ENCODE measurements around the gene MBOAT7.
"Not testable (repeated sequence)": the region's sequence is repeated elsewhere in the genome, so short reads cannot be mapped to it uniquely, and the experiment has no call there.

MBOAT7 gene

GRCh38 chr19:54189145-54189734 is at the start of gene MBOAT7:
MBOAT7 (minus strand) TSS chr19:54189580; CDS start chr19:54188508, 1,072 bp downstream.
- CTCF ChIA-PET = interaction anchor here (0.8 to 5.2 kb wide), 13 partner anchors 9 to 77 kb away, joined by 3 to 27 read pairs (median 5); partner anchors contain the start of genes LENG1 and TMC4
- peak; percentile 81 for DNase-seq (ENCODE audit: extremely low spot score)
- POLR2A ChIA-PET = interaction anchor here (0.6 to 4.4 kb wide), 10 partner anchors 12 to 1411 kb away, joined by 3 to 102 read pairs (median 4); partner anchors contain the start of genes CNOT3, PRPF31, RPS9 and TFPT
- peak; percentile 53 for TF ChIP-seq CTCF (IDR thresholded peaks at IDR 0.05; ENCODE audit: control extremely low read depth, extremely low read depth, low read depth, missing control alignments)

- POLR2A ChIA-PET = no interaction called here
- CTCF ChIA-PET = interaction anchor here (0.9 to 1.8 kb wide), 2 partner anchors 62 to 65 kb away, joined by 3 to 5 read pairs; no protein-coding TSS in a partner anchor
- DNase-seq (ENCODE audit: extremely low spot score) = no peak
- no peak for TF ChIP-seq CTCF (IDR thresholded peaks at IDR 0.05; ENCODE audit: control extremely low read depth, extremely low read depth, low read depth, missing control alignments)
Observed at GRCh38 chr19:54233941-54234340, 44.6 kb upstream of the MBOAT7 start.

GRCh38 chr19:54231077-54231931 is 41.9 kb upstream of the MBOAT7 start:
- POLR2A ChIA-PET = no interaction called here
- DNase-seq (ENCODE audit: extremely low spot score) = peak; percentile 80
- CTCF ChIA-PET = interaction anchor here (0.9 to 1.9 kb wide), 8 partner anchors 16 to 72 kb away, joined by 4 to 7 read pairs (median 4); partner anchors contain the start of genes MBOAT7, RPS9 and TMC4
- TF ChIP-seq CTCF (IDR thresholded peaks at IDR 0.05; ENCODE audit: control extremely low read depth, extremely low read depth, low read depth, missing control alignments) = peak; percentile 91

GRCh38 chr19:54230031-54230430 is 40.7 kb upstream of the MBOAT7 start:
- DNase-seq (ENCODE audit: extremely low spot score) = no peak
- no peak for TF ChIP-seq CTCF (IDR thresholded peaks at IDR 0.05; ENCODE audit: control extremely low read depth, extremely low read depth, low read depth, missing control alignments)
- ChIA-PET POLR2A (no interaction called here), CTCF (interaction anchor here (1.5 kb wide), 1 partner anchor 61 kb away, joined by 4 read pairs; no protein-coding TSS in a partner anchor)

- POLR2A ChIA-PET = no interaction called here
- DNase-seq (ENCODE audit: extremely low spot score) = no peak
- CTCF ChIA-PET = interaction anchor here (1.2 to 1.5 kb wide), 2 partner anchors 30 to 60 kb away, joined by 3 to 4 read pairs; no protein-coding TSS in a partner anchor
- TF ChIP-seq CTCF (IDR thresholded peaks at IDR 0.05; ENCODE audit: control extremely low read depth, extremely low read depth, low read depth, missing control alignments) = no peak
Observed at GRCh38 chr19:54229146-54229545, 39.8 kb upstream of the MBOAT7 start.

GRCh38 chr19:54224619-54225018 is 35.2 kb upstream of the MBOAT7 start:
- DNase-seq (ENCODE audit: extremely low spot score); POLR2A ChIA-PET; CTCF ChIA-PET: not testable (repeated sequence)

- DNase-seq (ENCODE audit: extremely low spot score); POLR2A ChIA-PET; CTCF ChIA-PET: not testable (repeated sequence)
Observed at GRCh38 chr19:54223937-54224281, 34.5 kb upstream of the MBOAT7 start.

GRCh38 chr19:54223277-54223936 is 34.0 kb upstream of the MBOAT7 start:
- POLR2A ChIA-PET; CTCF ChIA-PET; DNase-seq (ENCODE audit: extremely low spot score): not testable (repeated sequence)

- POLR2A ChIA-PET, CTCF ChIA-PET: not testable (repeated sequence)
Observed at GRCh38 chr19:54222474-54223276, 33.3 kb upstream of the MBOAT7 start, which contains the start of gene LILRB3. LILRB3 (minus strand) TSS chr19:54223007; CDS start chr19:54222976, 31 bp downstream.

GRCh38 chr19:54221947-54222346 is 32.6 kb upstream of the MBOAT7 start:
- CTCF ChIA-PET; DNase-seq (ENCODE audit: extremely low spot score); POLR2A ChIA-PET: not testable (repeated sequence)

More at GRCh38 chr19:54222474-54223276, 33.3 kb upstream of the MBOAT7 start, which contains the start of gene LILRB3:
- DNase-seq (ENCODE audit: extremely low spot score) = not testable (repeated sequence)

Data from GM10248 (cell line).